HFFc6 (cell line): ENCODE results near the gene FSD1. TPM values are rescaled to one million over a fixed set of nuclear protein-coding genes. Genes with fewer than 3 reads are reported as not detected.

Experiments used
- DNase-seq: peaks from one replicate; pipeline ENCODE4 v3.0.0-alpha.2; 2018
- H3K27ac Mint-ChIP-seq: 2 replicates; pipeline ENCODE4 v1.8.0; 2020; ENCODE audit warnings: mild to moderate bottlenecking, mixed read lengths
- H3K27me3 Mint-ChIP-seq: 2 replicates; pipeline ENCODE4 v1.8.0; 2021; ENCODE audit warnings: mild to moderate bottlenecking, moderate library complexity, mixed read lengths; ENCODE audit not compliant: insufficient read depth
- H3K36me3 Mint-ChIP-seq: 2 replicates; pipeline ENCODE4 v1.8.0; 2021; ENCODE audit warnings: low read depth, mixed read lengths
- H3K4me1 Mint-ChIP-seq: 2 replicates; pipeline ENCODE4 v1.8.0; 2020; ENCODE audit warnings: low read depth, mixed read lengths
- H3K4me3 Mint-ChIP-seq: 2 replicates; pipeline ENCODE4 v1.8.0; 2020; ENCODE audit warnings: mild to moderate bottlenecking, moderate library complexity, mixed read lengths
- H3K9me3 Mint-ChIP-seq: 2 replicates; pipeline ENCODE4 v1.8.0; 2020; ENCODE audit warnings: mild to moderate bottlenecking, mixed read lengths
- CTCF ChIP-seq: fragments of 200-600 bp; sonication (generic); IDR thresholded peaks from 2 replicates; pipeline ENCODE4 v1.5.0; 2021; ENCODE audit warnings: antibody characterized with exemption, mild to moderate bottlenecking
- total RNA-seq, 6 experiments: library from RNA; stranded (reverse); fragmentation: NEBNext Ultra II Directional; extraction: Animal tissue kit (Norgen Biotek cat#: 25700); gene quantifications; 2 replicates in 1 of 6; 3 replicates in 5 of 6; pipeline ENCODE4 v1.2.3, GENCODE V29; 2021

The FSD1 gene
- total RNA-seq, 6 experiments from 2014 or later = 9.2 to 15.2 (median 12.2) TPM

GRCh38 chr19:4357921-4358326 is 53.5 kb downstream of the FSD1 start:
- H3K4me3 Mint-ChIP-seq = no peak overlapping the region
- TF ChIP-seq CTCF = no peak
- no peak overlapping the region; the same call in 1 of the 2 replicates for H3K27ac Mint-ChIP-seq
- no peak for DNase-seq
- H3K27me3 Mint-ChIP-seq = peaks cover 7% of the 10 kb centered on the region
- H3K9me3 Mint-ChIP-seq = no peaks in the 10 kb centered on the region
- H3K36me3 Mint-ChIP-seq = no peaks in the 10 kb centered on the region
- H3K4me1 Mint-ChIP-seq = no peaks in the 10 kb centered on the region

GRCh38 chr19:4358709-4359626 is 54.6 kb downstream of the FSD1 start:
- Mint-ChIP-seq H3K9me3 (no peaks in the 10 kb centered on the region), H3K36me3 (no peaks in the 10 kb centered on the region), H3K27me3 (peaks cover 7% of the 10 kb centered on the region), H3K27ac (no peak overlapping the region; the same call in 1 of the 2 replicates), H3K4me3 (no peak overlapping the region), H3K4me1 (no peaks in the 10 kb centered on the region)
- no peak for TF ChIP-seq CTCF
- DNase-seq = no peak

GRCh38 chr19:4359627-4360000 is 55.2 kb downstream of the FSD1 start:
- Mint-ChIP-seq H3K4me1 (no peaks in the 10 kb centered on the region), H3K27me3 (peaks cover 7% of the 10 kb centered on the region), H3K4me3 (no peak overlapping the region), H3K27ac (no peak overlapping the region), H3K9me3 (no peaks in the 10 kb centered on the region), H3K36me3 (no peaks in the 10 kb centered on the region)
- no peak for DNase-seq
- no peak for TF ChIP-seq CTCF

- Mint-ChIP-seq H3K27ac (no peak overlapping the region), H3K27me3 (peaks cover 7% of the 10 kb centered on the region), H3K9me3 (no peaks in the 10 kb centered on the region), H3K4me3 (no peak overlapping the region), H3K36me3 (no peaks in the 10 kb centered on the region), H3K4me1 (no peaks in the 10 kb centered on the region)
- no peak for DNase-seq
- no peak for TF ChIP-seq CTCF
Observed at GRCh38 chr19:4360081-4360569, 55.7 kb downstream of the FSD1 start.

GRCh38 chr19:4360641-4361151 is 56.3 kb downstream of the FSD1 start:
- TF ChIP-seq CTCF = no peak
- peaks cover 7% of the 10 kb centered on the region for H3K27me3 Mint-ChIP-seq
- no peak overlapping the region for H3K4me3 Mint-ChIP-seq
- H3K36me3 Mint-ChIP-seq = no peaks in the 10 kb centered on the region
- no peaks in the 10 kb centered on the region for H3K9me3 Mint-ChIP-seq
- DNase-seq = no peak
- no peak overlapping the region for H3K27ac Mint-ChIP-seq
- no peaks in the 10 kb centered on the region for H3K4me1 Mint-ChIP-seq
